Small intestine (tissue), 7 donors: ENCODE measurements around the gene PPRC1. TPM values are rescaled to one million over a fixed set of nuclear protein-coding genes. Genes with fewer than 3 reads are reported as not detected.

Experiments
- DNase-seq, 2 donors: peaks; one replicate each; pipeline versions ENCODE4 v3.0.0 to v3.0.0-alpha.2; 2013
- FAIRE-seq: peaks from 2 replicates; lab custom pipeline; 2012; peaks lifted over from hg19 to GRCh38; lab: Jason Lieb, UNC
- H3K27ac ChIP-seq, 3 donors: one replicate each; pipeline ENCODE4 v1.5.1; 2013; ENCODE audit warnings: low read length in 2 of 3, mild to moderate bottlenecking in 2 of 3, control low read depth in 1 of 3, inconsistent platforms in 1 of 3, low read depth in 1 of 3, moderate library complexity in 1 of 3
- H3K27me3 ChIP-seq, 3 donors: one replicate each; pipeline ENCODE4 v1.6.1; 2013; ENCODE audit warnings: low read length in 3 of 3, inconsistent platforms in 1 of 3; ENCODE audit not compliant: control insufficient read depth in 3 of 3, insufficient read depth in 3 of 3
- H3K36me3 ChIP-seq, 3 donors: one replicate each; pipeline ENCODE4 v1.6.1; 2013; ENCODE audit warnings: low read length in 3 of 3, inconsistent platforms in 1 of 3, low read depth in 1 of 3, mild to moderate bottlenecking in 1 of 3, moderate library complexity in 1 of 3; ENCODE audit not compliant: control insufficient read depth in 3 of 3, insufficient read depth in 2 of 3
- H3K4me1 ChIP-seq, 3 donors: one replicate each; pipeline ENCODE4 v1.6.1; 2013; ENCODE audit warnings: low read length in 2 of 3, inconsistent platforms in 1 of 3, low read depth in 1 of 3, mild to moderate bottlenecking in 1 of 3, moderate library complexity in 1 of 3; ENCODE audit not compliant: control insufficient read depth in 3 of 3, insufficient read depth in 2 of 3
- H3K4me3 ChIP-seq, 3 donors: one replicate each; pipeline ENCODE4 v1.5.1; 2013; ENCODE audit warnings: low read length in 3 of 3, control low read depth in 1 of 3, inconsistent platforms in 1 of 3, low read depth in 1 of 3, mild to moderate bottlenecking in 1 of 3, moderate library complexity in 1 of 3
- H3K9me3 ChIP-seq, 2 donors: one replicate each; pipeline ENCODE4 v1.6.1; 2013; ENCODE audit warnings: low read depth in 1 of 2, low read length in 1 of 2; ENCODE audit not compliant: control insufficient read depth in 2 of 2, insufficient read depth in 1 of 2
- WGBS, 3 donors: extraction: QIAGEN DNeasy Blood & Tissue Kit; methylation state at CpG; one replicate each; pipeline ENCODE4 v1.1.7; 2013; 5-methylcytosine and 5-hydroxymethylcytosine counted together
- polyA plus RNA-seq, 4 donors: library from polyadenylated mRNA; stranded (reverse) in 3 of 4; unstranded in 1 of 4; fragments of 200-250 nt in 3 of 4; fragments of 120-200 nt in 1 of 4; gene quantifications; one replicate each; pipeline versions ENCODE4 v1.2.1 to v1.2.3, GENCODE V29; 2013
- donor health status: healthy with polysubstance abuse.
- donor health status: control.
- donor health status: control.
- donor health status: Bipolar disorder and iron deficiency.
- donor health status: healthy.

The PPRC1 gene
- polyA plus RNA-seq, 4 donors, result 4.5 to 26.5 (median 11.9) TPM

DNA sequence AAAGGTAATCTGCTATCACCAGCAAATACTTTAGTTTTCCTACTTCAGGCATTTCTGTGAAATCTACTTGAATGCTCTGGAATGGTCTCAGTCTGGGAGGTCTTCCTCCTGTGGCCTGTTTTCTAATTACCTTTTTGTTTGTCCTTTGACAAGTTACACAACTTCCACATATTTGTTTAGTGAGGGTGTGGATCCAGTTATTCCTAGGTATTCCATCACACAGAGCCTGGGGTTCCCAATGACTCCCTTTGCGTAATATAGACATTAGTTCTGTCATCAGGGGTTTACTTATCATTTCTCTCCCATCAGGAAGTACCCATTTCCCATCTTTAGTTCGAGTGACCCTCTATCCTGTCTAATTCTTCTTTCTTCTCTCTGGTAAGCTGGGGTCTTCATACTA lies 65.2 kb downstream of the PPRC1 start:
- Histone ChIP-seq H3K4me3 (no peak overlapping the region), H3K4me1 (no peaks in the 10 kb centered on the region), H3K36me3 (no peaks in the 10 kb centered on the region), H3K9me3 (peaks cover 0 to 6% of the 10 kb centered on the region in 2 donors), H3K27me3 (no peaks in the 10 kb centered on the region), H3K27ac (no peak overlapping the region)
- FAIRE-seq (no peak), DNase-seq (no peak)
- 79 to 80% (median 80%) methylated on average over 2 of the region's 2 CpGs for WGBS, 3 donors

Other genes starting within 250 kb of the PPRC1 start
- 10 to 100 TPM; 14.1 to 21.7 (median 18.1) TPM for gene ARMH3, start 76.9 kb upstream of the PPRC1 start, polyA plus RNA-seq
- 10 to 100 TPM; 13.0 to 19.5 (median 13.5) TPM for gene HPS6, start 67.7 kb upstream of the PPRC1 start, polyA plus RNA-seq
- gene LDB1, start 12.7 kb upstream of the PPRC1 start, polyA plus RNA-seq, result 10 to 100 TPM; 11.9 to 47.5 (median 16.8) TPM
- gene NOLC1, start 19.3 kb downstream of the PPRC1 start, polyA plus RNA-seq, result 10 to 100 TPM; 12.7 to 60.4 (median 34.3) TPM
- gene ELOVL3, start 93.3 kb downstream of the PPRC1 start, polyA plus RNA-seq, result under 1 TPM in 2 of 4 donors, not detected in 2; 0.40 to 0.42 TPM
- under 1 TPM in 1 of 4 donors, not detected in 3; 0.04 TPM for gene PITX3, start 108.5 kb downstream of the PPRC1 start, polyA plus RNA-seq
- 10 to 100 TPM; 13.2 to 53.0 (median 18.4) TPM for gene GBF1, start 112.5 kb downstream of the PPRC1 start, polyA plus RNA-seq